Parathyroid adenoma (tissue), 2 donors: ENCODE measurements around the gene FARS2.

Experiments
- H2AFZ ChIP-seq: fragments of 300-600 bp; sonication (generic); one replicate; pipeline ENCODE4 v1.7.0; 2017; ENCODE audit warnings: antibody characterized with exemption, mild to moderate bottlenecking
- H3K27ac ChIP-seq: fragments of 300-600 bp; sonication (generic); one replicate; pipeline ENCODE4 v1.7.0; 2017
- H3K27me3 ChIP-seq: fragments of 300-600 bp; sonication (generic); one replicate; pipeline ENCODE4 v1.7.0; 2017; ENCODE audit warnings: low read length; ENCODE audit not compliant: control insufficient read depth, insufficient read depth
- H3K36me3 ChIP-seq: fragments of 300-600 bp; sonication (generic); one replicate; pipeline ENCODE4 v1.7.0; 2017; ENCODE audit warnings: low read length; ENCODE audit not compliant: control insufficient read depth, insufficient read depth
- H3K4me1 ChIP-seq: fragments of 300-600 bp; sonication (generic); one replicate; pipeline ENCODE4 v1.7.0; 2017; ENCODE audit warnings: control low read depth
- H3K4me2 ChIP-seq: fragments of 300-600 bp; sonication (generic); one replicate; pipeline ENCODE4 v1.7.0; 2017; ENCODE audit warnings: low read length
- H3K4me3 ChIP-seq: fragments of 300-600 bp; sonication (generic); one replicate; pipeline ENCODE4 v1.7.0; 2017; ENCODE audit warnings: low read depth, low read length
- H3K79me2 ChIP-seq: fragments of 300-600 bp; sonication (generic); one replicate; pipeline ENCODE4 v1.7.0; 2017; ENCODE audit warnings: control low read depth
- H3K9ac ChIP-seq: fragments of 300-600 bp; sonication (generic); one replicate; pipeline ENCODE4 v1.7.0; 2017; ENCODE audit warnings: mild to moderate bottlenecking
- H3K9me3 ChIP-seq: fragments of 300-600 bp; sonication (generic); one replicate; pipeline ENCODE4 v1.7.0; 2017; ENCODE audit warnings: low read length; ENCODE audit not compliant: control insufficient read depth
- CTCF ChIP-seq: fragments of 300-600 bp; sonication (generic); IDR thresholded peaks from one replicate; pipeline ENCODE4 v1.7.0; 2017; ENCODE audit warnings: antibody characterized with exemption, mild to moderate bottlenecking
- donor health status: primary hyperparathyroidism.

The FARS2 gene

GRCh38 chr6:5466281-5467136 is 205.2 kb downstream of the FARS2 start:
- no peak overlapping the region for H3K4me3 ChIP-seq
- no peak overlapping the region for H2AFZ ChIP-seq
- H3K79me2 ChIP-seq, result peaks cover 1% of the 10 kb centered on the region
- peaks cover 4% of the 10 kb centered on the region for H3K4me1 ChIP-seq
- H3K36me3 ChIP-seq, result no peaks in the 10 kb centered on the region
- H3K27ac ChIP-seq, result no peak overlapping the region
- no peaks in the 10 kb centered on the region for H3K27me3 ChIP-seq
- H3K9ac ChIP-seq, result no peak overlapping the region
- H3K9me3 ChIP-seq, result no peaks in the 10 kb centered on the region
- TF ChIP-seq CTCF, result no peak
- H3K4me2 ChIP-seq, result no peak overlapping the region

- Histone ChIP-seq H3K9me3 (no peaks in the 10 kb centered on the region), H2AFZ (no peak overlapping the region), H3K4me1 (peaks cover 4% of the 10 kb centered on the region), H3K79me2 (peaks cover 11% of the 10 kb centered on the region), H3K36me3 (no peaks in the 10 kb centered on the region), H3K4me3 (no peak overlapping the region), H3K27me3 (no peaks in the 10 kb centered on the region), H3K4me2 (no peak overlapping the region), H3K9ac (no peak overlapping the region), H3K27ac (no peak overlapping the region)
- no peak for TF ChIP-seq CTCF
These were observed 207.3 kb downstream of the FARS2 start for GRCh38 chr6:5468586-5468985.

GRCh38 chr6:5469101-5469846 is 208.0 kb downstream of the FARS2 start:
- peaks cover 4% of the 10 kb centered on the region for H3K4me1 ChIP-seq
- no peak for TF ChIP-seq CTCF

GRCh38 chr6:5471044-5471443 is 209.7 kb downstream of the FARS2 start:
- Histone ChIP-seq H3K4me1 (peaks cover 7% of the 10 kb centered on the region), H3K4me3 (no peak overlapping the region), H3K27me3 (no peaks in the 10 kb centered on the region), H3K4me2 (no peak overlapping the region), H3K36me3 (no peaks in the 10 kb centered on the region), H3K9ac (no peak overlapping the region), H2AFZ (no peak overlapping the region), H3K27ac (no peak overlapping the region), H3K79me2 (peaks cover 22% of the 10 kb centered on the region), H3K9me3 (no peaks in the 10 kb centered on the region)
- peak; percentile 69 for TF ChIP-seq CTCF

More at GRCh38 chr6:5469101-5469846, 208.0 kb downstream of the FARS2 start:
- H3K4me3 ChIP-seq, result no peak overlapping the region
- no peak overlapping the region for H3K4me2 ChIP-seq
- H2AFZ ChIP-seq, result no peak overlapping the region
- H3K9me3 ChIP-seq, result no peaks in the 10 kb centered on the region
- H3K36me3 ChIP-seq, result no peaks in the 10 kb centered on the region
- no peaks in the 10 kb centered on the region for H3K27me3 ChIP-seq
- H3K27ac ChIP-seq, result no peak overlapping the region
- peaks cover 14% of the 10 kb centered on the region for H3K79me2 ChIP-seq
- H3K9ac ChIP-seq, result no peak overlapping the region
